HEK293 (cell line): ENCODE measurements around the gene ADM.

Experiments
- CTCF ChIA-PET: fragments of 350-600 bp; formaldehyde crosslinking; extraction: SDS; loops from one replicate; lab custom pipeline; 2021; ENCODE audit warnings: antibody characterized with exemption; lab: Yijun Ruan, JAX
- POLR2A ChIA-PET: fragments of 300-600 bp; formaldehyde crosslinking; extraction: SDS; loops from one replicate; lab custom pipeline; 2020; ENCODE audit warnings: antibody characterized with exemption, inconsistent platforms; lab: Yijun Ruan, JAX
- H3K27ac ChIP-seq: fragments of 200-500 bp; sonication (Bioruptor generic); 2 replicates; pipeline ENCODE4 v1.5.1; 2014; ENCODE audit warnings: low read depth, low read length, control low read depth, inconsistent platforms; ENCODE audit errors: extremely low read depth
- H3K36me3 ChIP-seq, 2 experiments: fragments of 200-500 bp in 1 of 2; sonication (Bioruptor generic) in 1 of 2; 1 replicate in 1 of 2; 2 replicates in 1 of 2; pipeline ENCODE4 v1.5.1; 2014 to 2017; ENCODE audit warnings: inconsistent platforms in 2 of 2, low read length in 2 of 2; ENCODE audit not compliant: control insufficient read depth in 2 of 2, insufficient read depth in 1 of 2
- H3K4me1 ChIP-seq: fragments of 200-500 bp; sonication (Bioruptor generic); 2 replicates; pipeline ENCODE4 v1.5.1; 2014; ENCODE audit warnings: mild to moderate bottlenecking, low read length, inconsistent platforms; ENCODE audit not compliant: control insufficient read depth, insufficient read depth
- H3K4me3 ChIP-seq: 2 replicates; pipeline ENCODE4 v1.5.1; 2011; ENCODE audit warnings: low read depth, mild to moderate bottlenecking, control low read depth, low read length, moderate library complexity
- H3K9me3 ChIP-seq: fragments of 200-500 bp; sonication (Bioruptor generic); 2 replicates; pipeline ENCODE4 v1.5.1; 2014; ENCODE audit warnings: low read depth, low read length, inconsistent platforms; ENCODE audit not compliant: control insufficient read depth, insufficient read depth
- CTCF ChIP-seq: fragments of 450-650 bp; formaldehyde crosslinking; IDR thresholded peaks from 2 replicates; pipeline ENCODE4 v1.5.1; 2016; ENCODE audit warnings: missing biosample characterization, missing genetic modification characterization
- GLIS2 ChIP-seq: fragments of 450-650 bp; formaldehyde crosslinking; IDR thresholded peaks from 2 replicates; pipeline ENCODE4 v1.5.1; 2016; ENCODE audit warnings: missing biosample characterization, missing genetic modification characterization
- OSR2 ChIP-seq: fragments of 450-650 bp; formaldehyde crosslinking; IDR thresholded peaks from 2 replicates; pipeline ENCODE4 v1.5.1; 2016; ENCODE audit warnings: missing biosample characterization, missing genetic modification characterization
- PATZ1 ChIP-seq: fragments of 450-650 bp; formaldehyde crosslinking; IDR thresholded peaks from 2 replicates; pipeline ENCODE4 v1.5.1; 2016; ENCODE audit warnings: missing biosample characterization, missing genetic modification characterization
- PRDM1 ChIP-seq: fragments of 450-650 bp; formaldehyde crosslinking; IDR thresholded peaks from 2 replicates; pipeline ENCODE4; 2016; ENCODE audit warnings: missing biosample characterization, missing genetic modification characterization
- SETDB1 ChIP-seq: IDR thresholded peaks from one replicate; pipeline ENCODE4 v1.6.1; 2017; ENCODE audit warnings: mild to moderate bottlenecking, low read length, moderate library complexity, mixed read lengths; ENCODE audit not compliant: insufficient read length
- YY2 ChIP-seq: fragments of 450-650 bp; formaldehyde crosslinking; IDR thresholded peaks from 2 replicates; pipeline ENCODE4 v1.5.1; 2016; ENCODE audit warnings: missing biosample characterization, missing genetic modification characterization
- ZBTB44 ChIP-seq: fragments of 450-650 bp; IDR thresholded peaks from 2 replicates; pipeline ENCODE4 v1.5.1; 2018; ENCODE audit warnings: missing biosample characterization, mild to moderate bottlenecking, missing genetic modification characterization
- ZBTB8A ChIP-seq: fragments of 450-650 bp; formaldehyde crosslinking; IDR thresholded peaks from 2 replicates; pipeline ENCODE4 v1.5.1; 2016; ENCODE audit warnings: missing biosample characterization, missing genetic modification characterization
- ZNF10 ChIP-seq: fragments of 450-650 bp; formaldehyde crosslinking; IDR thresholded peaks from 2 replicates; pipeline ENCODE4 v1.5.1; 2017; ENCODE audit warnings: missing biosample characterization, missing genetic modification characterization
- ZNF2 ChIP-seq: fragments of 450-650 bp; formaldehyde crosslinking; IDR thresholded peaks from 2 replicates; pipeline ENCODE4 v1.5.1; 2016; ENCODE audit warnings: missing biosample characterization, missing genetic modification characterization
- ZNF26 ChIP-seq: fragments of 450-650 bp; formaldehyde crosslinking; IDR thresholded peaks from 2 replicates; pipeline ENCODE4 v1.5.1; 2016; ENCODE audit warnings: missing biosample characterization, missing genetic modification characterization
- ZNF274 ChIP-seq, 2 experiments: fragments of 200-500 bp in 1 of 2; fragments of 450-650 bp in 1 of 2; sonication (Bioruptor generic) in 1 of 2; formaldehyde crosslinking in 1 of 2; IDR thresholded peaks; 2 replicates each; pipeline versions ENCODE4 v1.5.1 to v1.6.1; 2014 to 2016; ENCODE audit warnings: borderline replicate concordance in 1 of 2, inconsistent platforms in 1 of 2, low read length in 1 of 2, missing biosample characterization in 1 of 2, missing genetic modification characterization in 1 of 2
- ZNF302 ChIP-seq: fragments of 450-650 bp; formaldehyde crosslinking; IDR thresholded peaks from 2 replicates; pipeline ENCODE4 v1.5.1; 2016; ENCODE audit warnings: missing biosample characterization, missing genetic modification characterization, low read depth
- ZNF311 ChIP-seq: fragments of 450-650 bp; formaldehyde crosslinking; IDR thresholded peaks from 2 replicates; pipeline ENCODE4 v1.5.1; 2017; ENCODE audit warnings: missing biosample characterization, missing genetic modification characterization, borderline replicate concordance
- ZNF501 ChIP-seq: fragments of 450-650 bp; formaldehyde crosslinking; IDR thresholded peaks from 2 replicates; pipeline ENCODE4 v1.5.1; 2016; ENCODE audit warnings: missing biosample characterization, missing genetic modification characterization
- ZNF529 ChIP-seq: fragments of 450-650 bp; formaldehyde crosslinking; IDR thresholded peaks from 2 replicates; pipeline ENCODE4 v1.5.1; 2017; ENCODE audit warnings: missing genetic modification characterization, missing biosample characterization; ENCODE audit not compliant: insufficient replicate concordance
- ZNF530 ChIP-seq: fragments of 450-650 bp; formaldehyde crosslinking; IDR thresholded peaks from 2 replicates; pipeline ENCODE4 v1.5.1; 2016; ENCODE audit warnings: low read depth, missing biosample characterization, missing genetic modification characterization
- ZNF621 ChIP-seq: fragments of 450-650 bp; formaldehyde crosslinking; IDR thresholded peaks from 2 replicates; pipeline ENCODE4 v1.5.1; 2017; ENCODE audit warnings: missing biosample characterization, missing genetic modification characterization
- ZNF777 ChIP-seq: fragments of 450-650 bp; formaldehyde crosslinking; IDR thresholded peaks from 2 replicates; pipeline ENCODE4 v1.5.1; 2017; ENCODE audit warnings: missing biosample characterization, missing genetic modification characterization, borderline replicate concordance
- ZNF791 ChIP-seq: fragments of 450-650 bp; formaldehyde crosslinking; IDR thresholded peaks from 2 replicates; pipeline ENCODE4 v1.5.1; 2016; ENCODE audit warnings: missing biosample characterization, missing genetic modification characterization
- ZSCAN16 ChIP-seq: fragments of 450-650 bp; formaldehyde crosslinking; IDR thresholded peaks from 2 replicates; pipeline ENCODE4 v1.5.1; 2016; ENCODE audit warnings: missing biosample characterization, missing genetic modification characterization
- TF ChIP-seq, protein P1 (sequence below): fragments of 450-650 bp; formaldehyde crosslinking; IDR thresholded peaks from 2 replicates; pipeline ENCODE4 v1.5.1; 2016; ENCODE audit warnings: missing biosample characterization, missing genetic modification characterization

ADM gene

GRCh38 chr11:10305262-10305963 is 540 bp downstream of the ADM start (continued):
- peak; percentile 77; the same call in 1 of the 2 replicates for TF ChIP-seq GLIS2
- TF ChIP-seq ZBTB8A: peak; percentile 49
- no peak for TF ChIP-seq ZBTB44 (tag by site-specific recombination)
- TF ChIP-seq ZNF777 (tag by site-specific recombination): no peak
- TF ChIP-seq ZNF621 (tag by site-specific recombination): no peak
- 0 out of 2 replicates have a peak, but pooled peaks have one; percentile 40 for TF ChIP-seq ZNF501 (tag by site-specific recombination)
- TF ChIP-seq ZNF530 (tag by site-specific recombination): no peak
- TF ChIP-seq ZNF10: no peak
- no peak for TF ChIP-seq ZNF791 (tag by site-specific recombination)
- TF ChIP-seq ZNF26 (tag by site-specific recombination): no peak
- TF ChIP-seq ZNF2 (tag by site-specific recombination): 0 out of 2 replicates have a peak, but pooled peaks have one; percentile 8

DNA sequence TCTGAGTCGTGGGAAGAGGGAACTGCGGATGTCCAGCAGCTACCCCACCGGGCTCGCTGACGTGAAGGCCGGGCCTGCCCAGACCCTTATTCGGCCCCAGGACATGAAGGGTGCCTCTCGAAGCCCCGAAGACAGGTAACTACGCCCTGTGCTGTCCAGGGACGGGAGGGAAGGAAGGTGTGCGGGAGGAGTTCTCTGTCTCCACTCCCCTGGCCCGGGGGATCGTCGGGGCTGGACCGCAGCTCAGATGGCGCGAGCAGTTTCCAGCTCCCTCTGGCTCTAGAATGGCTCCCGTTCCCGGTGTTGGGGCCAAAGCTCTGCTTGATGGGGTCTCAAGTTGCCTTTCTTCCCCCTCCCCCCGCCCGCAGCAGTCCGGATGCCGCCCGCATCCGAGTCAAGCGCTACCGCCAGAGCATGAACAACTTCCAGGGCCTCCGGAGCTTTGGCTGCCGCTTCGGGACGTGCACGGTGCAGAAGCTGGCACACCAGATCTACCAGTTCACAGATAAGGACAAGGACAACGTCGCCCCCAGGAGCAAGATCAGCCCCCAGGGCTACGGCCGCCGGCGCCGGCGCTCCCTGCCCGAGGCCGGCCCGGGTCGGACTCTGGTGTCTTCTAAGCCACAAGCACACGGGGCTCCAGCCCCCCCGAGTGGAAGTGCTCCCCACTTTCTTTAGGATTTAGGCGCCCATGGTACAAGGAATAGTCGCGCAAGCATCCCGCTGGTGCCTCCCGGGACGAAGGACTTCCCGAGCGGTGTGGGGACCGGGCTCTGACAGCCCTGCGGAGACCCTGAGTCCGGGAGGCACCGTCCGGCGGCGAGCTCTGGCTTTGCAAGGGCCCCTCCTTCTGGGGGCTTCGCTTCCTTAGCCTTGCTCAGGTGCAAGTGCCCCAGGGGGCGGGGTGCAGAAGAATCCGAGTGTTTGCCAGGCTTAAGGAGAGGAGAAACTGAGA is 1.4 kb downstream of the ADM start:
- H3K4me1 ChIP-seq: no peaks in the 10 kb centered on the region
- H3K9me3 ChIP-seq: no peaks in the 10 kb centered on the region
- H3K4me3 ChIP-seq: peak overlapping the region; percentile 48
- ChIA-PET CTCF (interaction anchor here (0.6 to 6.8 kb wide), 12 partner anchors 11 to 551 kb away, joined by 3 to 68 read pairs (median 4); no protein-coding TSS in a partner anchor), POLR2A (interaction anchor here (0.6 to 3.7 kb wide), 22 partner anchors 8 to 1921 kb away, joined by 3 to 41 read pairs (median 7); partner anchors contain the start of gene EIF4G2)
- H3K27ac ChIP-seq: peak overlapping the region; percentile 86
- peaks cover 0 to 16% of the 10 kb centered on the region in 2 experiments; a peak in 1 of 3 replicates for H3K36me3 ChIP-seq
- TF ChIP-seq, protein P1, sequence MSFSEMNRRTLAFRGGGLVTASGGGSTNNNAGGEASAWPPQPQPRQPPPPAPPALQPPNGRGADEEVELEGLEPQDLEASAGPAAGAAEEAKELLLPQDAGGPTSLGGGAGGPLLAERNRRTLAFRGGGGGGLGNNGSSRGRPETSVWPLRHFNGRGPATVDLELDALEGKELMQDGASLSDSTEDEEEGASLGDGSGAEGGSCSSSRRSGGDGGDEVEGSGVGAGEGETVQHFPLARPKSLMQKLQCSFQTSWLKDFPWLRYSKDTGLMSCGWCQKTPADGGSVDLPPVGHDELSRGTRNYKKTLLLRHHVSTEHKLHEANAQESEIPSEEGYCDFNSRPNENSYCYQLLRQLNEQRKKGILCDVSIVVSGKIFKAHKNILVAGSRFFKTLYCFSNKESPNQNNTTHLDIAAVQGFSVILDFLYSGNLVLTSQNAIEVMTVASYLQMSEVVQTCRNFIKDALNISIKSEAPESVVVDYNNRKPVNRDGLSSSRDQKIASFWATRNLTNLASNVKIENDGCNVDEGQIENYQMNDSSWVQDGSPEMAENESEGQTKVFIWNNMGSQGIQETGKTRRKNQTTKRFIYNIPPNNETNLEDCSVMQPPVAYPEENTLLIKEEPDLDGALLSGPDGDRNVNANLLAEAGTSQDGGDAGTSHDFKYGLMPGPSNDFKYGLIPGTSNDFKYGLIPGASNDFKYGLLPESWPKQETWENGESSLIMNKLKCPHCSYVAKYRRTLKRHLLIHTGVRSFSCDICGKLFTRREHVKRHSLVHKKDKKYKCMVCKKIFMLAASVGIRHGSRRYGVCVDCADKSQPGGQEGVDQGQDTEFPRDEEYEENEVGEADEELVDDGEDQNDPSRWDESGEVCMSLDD (tag by site-specific recombination): peak; percentile 31; the same call in 1 of the 2 replicates
- TF ChIP-seq ZNF311 (no peak), PATZ1 (tag by site-specific recombination) (peak; percentile 11; the same call in 1 of the 2 replicates), CTCF (peak; percentile 12; the same call in 1 of the 2 replicates), SETDB1 (no peak), ZNF302 (tag by site-specific recombination) (no peak), YY2 (tag by site-specific recombination) (no peak), ZNF529 (no peak), OSR2 (tag by site-specific recombination) (peak; percentile 58), ZSCAN16 (no peak), PRDM1 (tag by site-specific recombination) (no peak), ZNF274 (IDR thresholded peaks at IDR 0.05; ENCODE audit: low read length) (no peak), ZNF274 (tag by site-specific recombination; IDR thresholded peaks at IDR 0.05; ENCODE audit: borderline replicate concordance) (no peak), GLIS2 (peak; percentile 41)
